ENCODE data around the gene EID3.
"Not testable (repeated sequence)": the region's sequence is repeated elsewhere in the genome, so short reads cannot be mapped to it uniquely, and the experiment has no call there.

The EID3 gene

DNA sequence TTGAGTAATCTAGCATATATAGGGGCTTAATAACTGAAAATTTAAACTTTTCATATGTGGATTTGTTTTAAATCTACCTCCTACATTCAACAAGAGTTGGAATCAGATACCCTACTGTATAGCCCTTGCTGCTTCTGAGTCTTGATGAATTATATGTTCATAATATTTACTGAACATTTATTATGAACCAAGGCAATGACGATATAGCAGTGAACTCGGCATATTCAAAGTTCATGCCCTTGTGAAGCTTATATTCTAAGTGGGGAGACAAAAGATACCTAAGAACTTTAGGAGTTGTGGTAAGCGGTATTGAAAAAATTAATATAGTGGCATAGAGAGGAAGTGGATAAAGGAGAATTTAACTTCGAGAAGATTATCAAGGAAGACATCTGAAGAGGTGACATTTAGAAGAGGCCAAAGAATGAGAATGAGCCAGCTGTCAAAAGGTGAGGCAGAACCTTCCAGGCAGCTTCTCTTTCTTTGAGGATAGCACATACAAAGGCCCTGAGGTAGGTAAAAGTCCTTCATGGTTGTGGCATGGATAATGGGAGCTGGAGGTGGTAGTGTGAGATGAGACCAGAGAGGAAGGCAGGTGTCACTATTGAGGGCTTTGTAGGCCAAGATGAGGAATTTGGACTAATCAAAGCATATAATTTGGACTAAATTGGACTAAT, 10.2 kb downstream of the EID3 start:
- DNase-seq (ENCODE audit: low spot score): no peak

DNA sequence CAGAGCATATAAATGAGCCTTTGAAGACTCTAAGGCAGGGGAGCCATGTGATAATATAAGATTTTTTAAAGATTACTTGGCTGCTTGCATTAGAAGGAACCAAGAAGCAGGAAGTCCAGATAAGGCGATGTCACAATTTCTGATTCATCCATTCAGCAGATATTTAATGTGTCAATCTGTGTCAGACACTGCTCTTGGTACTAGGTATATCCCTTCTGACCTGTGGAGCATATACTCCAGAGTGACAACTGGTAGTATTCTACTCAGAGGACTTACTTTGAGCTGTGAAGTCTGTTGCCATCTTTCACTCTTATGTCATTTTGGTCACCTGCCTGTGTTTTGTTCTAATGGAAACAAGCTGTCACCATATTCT, 10.7 kb downstream of the EID3 start:
- no peak for DNase-seq (ENCODE audit: low spot score)

DNA sequence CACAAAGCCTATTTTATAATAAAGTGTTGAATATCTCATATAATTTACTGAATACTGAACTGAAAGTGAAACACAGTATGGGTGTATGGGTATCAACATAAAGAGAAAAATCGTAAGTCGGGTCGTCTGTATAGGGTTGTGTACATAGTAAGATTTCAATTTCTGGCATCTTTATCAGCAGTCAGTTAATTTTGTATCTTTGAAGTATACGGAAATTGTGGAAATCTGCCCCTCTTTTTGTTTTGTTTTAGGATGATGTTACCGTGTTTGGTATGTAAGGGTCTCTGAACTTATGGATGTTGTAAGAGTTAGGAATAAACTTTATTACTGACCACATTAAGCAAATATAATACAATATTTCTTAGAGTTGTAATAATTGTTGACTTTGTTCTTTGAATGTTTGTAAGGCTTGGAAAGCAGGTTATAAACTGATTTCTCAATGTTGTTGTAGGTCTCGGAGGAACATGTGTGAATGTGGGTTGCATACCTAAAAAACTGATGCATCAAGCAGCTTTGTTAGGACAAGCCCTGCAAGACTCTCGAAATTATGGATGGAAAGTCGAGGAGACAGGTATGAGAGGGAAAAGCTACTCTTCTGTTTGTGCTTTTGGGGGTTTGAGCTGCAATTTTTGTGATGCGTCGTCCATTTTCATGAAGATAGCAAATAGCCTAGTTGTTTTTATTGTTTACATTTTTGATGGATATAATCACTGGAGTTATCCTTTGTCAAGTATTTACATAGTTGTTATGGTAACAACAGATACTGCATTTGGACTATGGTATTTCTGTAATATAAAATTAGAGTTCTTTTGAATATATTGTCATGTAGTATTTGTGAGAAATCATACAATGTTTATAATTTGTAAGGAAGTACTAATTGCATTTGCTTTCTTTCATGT, 12.0 kb downstream of the EID3 start:
- no peak for DNase-seq (ENCODE audit: low spot score)

DNA sequence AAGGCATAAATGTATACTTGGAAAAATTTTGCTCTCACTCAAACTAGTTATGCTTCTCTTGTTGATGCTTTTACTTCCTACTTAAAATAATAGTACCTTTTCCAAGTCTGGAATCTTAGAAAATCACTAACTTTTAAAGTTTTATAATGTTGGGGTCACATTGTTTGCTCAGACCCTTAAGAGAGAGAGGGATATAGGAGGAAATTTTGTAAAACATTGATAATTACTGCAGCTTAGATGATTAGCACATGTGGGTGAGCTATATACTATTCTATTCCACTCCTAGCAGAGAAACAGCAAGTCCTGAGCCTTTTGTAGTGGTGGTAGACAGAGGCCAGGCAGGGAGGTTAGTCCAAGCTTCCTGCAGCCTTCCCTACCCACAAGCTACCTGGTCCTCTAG, 13.4 kb downstream of the EID3 start:
- DNase-seq (ENCODE audit: low spot score): no peak

DNA sequence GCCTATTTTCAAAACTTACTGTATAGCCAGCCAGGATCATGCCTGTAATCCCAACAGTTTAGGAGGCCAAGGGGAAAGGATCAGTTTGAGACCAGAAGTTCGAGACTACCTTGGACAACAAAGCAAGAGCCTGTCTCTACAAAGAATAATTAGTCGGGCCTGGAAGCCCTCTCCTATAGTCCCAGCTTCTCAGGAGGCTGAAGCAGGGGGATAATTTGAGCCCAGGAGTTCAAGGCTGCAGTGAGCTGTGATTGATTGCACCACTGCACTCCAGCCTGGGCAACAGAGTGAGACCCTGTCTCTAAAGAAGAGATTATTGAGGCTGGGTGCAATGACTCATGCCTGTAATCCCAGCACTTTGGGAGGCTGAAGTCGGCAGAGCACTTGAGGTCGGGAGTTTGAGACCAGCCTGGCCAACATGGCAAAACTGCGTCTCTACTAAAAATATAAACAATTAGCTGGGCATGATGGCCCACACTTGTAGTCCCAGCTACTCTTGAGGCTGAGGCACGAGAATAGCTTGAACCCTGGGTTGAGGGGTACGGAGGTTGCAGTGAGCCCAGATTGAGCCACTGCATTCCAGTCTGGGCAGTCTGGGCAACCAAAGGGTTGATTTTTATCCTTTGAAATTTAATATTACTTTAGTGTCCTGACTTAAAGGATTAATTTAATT, 14.1 kb downstream of the EID3 start:
- no peak for DNase-seq (ENCODE audit: low spot score)

DNA sequence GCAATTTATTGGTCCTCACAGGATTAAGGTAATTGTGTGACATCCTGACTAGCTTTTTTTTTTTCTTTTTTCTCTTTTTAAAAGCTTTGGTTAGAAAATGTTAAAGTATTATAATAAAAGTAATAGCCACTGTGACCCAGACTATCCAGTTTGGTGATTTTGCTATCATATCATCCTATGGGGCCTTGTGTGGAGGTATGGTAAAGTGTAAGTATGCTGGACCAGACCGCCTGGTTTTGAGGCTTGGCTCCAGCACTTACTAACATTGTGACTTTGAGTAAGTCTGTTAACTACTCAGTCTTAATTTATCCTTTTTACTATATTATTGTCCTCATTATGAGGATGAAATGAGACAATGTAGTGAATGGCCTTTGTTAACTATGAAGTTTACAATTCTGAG, 15.5 kb downstream of the EID3 start:
- no peak for DNase-seq (ENCODE audit: low spot score)

DNA sequence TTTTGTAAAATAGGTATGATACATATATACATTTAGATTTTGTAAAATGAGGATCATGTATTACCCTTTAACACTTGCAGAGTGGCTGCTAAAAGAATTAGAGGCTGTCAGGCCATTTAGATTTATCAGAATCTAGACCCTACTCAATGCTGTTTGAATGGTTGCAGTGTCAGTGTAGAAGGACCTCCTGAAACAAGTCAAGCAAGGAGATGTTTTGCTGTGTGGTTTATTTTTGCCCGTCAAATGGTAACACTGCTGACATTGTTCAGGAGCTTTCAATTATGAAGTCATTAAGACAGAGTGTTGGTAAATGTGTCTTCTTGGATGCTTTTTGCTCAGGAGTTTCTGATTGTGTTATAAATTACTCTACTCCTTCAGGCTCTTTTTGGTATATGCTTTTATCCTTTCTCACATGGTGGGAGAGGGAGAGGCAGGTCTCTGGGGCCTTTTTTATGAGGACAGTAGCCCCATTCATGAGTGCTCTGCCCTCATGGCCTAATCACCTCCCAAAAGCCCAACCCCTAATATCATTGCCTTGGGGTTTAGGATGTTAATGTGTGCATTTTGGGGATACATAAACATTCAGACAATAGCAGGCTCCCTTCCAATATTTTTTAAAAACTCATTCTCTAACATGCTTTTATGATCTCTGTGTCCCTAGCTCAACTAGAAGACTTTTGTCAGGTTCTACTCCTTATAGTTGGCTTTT, 16.5 kb downstream of the EID3 start:
- DNase-seq (ENCODE audit: low spot score): peak; percentile 72

DNA sequence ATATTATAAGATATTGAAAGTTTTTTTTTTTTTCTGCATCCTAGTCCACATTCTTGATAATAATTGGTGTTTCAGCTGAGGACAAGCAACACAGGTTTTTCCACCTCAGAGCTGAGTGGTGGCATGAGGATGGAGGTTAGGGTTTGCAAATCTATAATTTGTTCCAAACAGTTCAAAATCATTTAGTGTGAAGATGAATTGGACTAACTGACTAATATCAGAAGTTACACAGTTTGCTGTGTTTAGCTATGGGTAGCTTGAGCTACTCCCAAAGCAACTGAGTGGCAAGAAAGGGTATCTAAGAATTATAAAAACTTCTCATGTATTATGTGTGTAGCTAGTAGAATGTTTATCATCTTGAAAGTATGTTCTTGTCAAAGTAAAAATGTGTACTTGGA, 17.1 kb downstream of the EID3 start:
- no peak for DNase-seq (ENCODE audit: low spot score)

DNA sequence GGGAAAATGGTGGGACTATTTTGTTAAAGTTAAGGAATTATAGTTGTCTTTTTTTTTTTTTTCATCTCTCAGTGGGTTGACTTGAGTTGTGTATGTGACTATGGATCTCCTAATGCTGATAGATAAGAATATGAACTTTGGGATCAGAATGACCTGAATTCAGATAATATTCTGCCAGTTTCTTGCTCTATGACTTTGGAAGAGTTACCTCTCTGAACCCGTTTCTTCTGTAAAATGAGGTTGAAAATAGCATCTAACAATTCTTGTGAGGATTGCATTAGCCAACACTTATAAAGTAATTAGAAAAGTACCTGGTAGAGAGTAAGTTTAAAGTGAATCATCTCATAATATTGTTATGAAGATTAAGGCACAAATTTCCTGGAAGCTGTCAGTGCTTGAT, 18.4 kb downstream of the EID3 start:
- DNase-seq (ENCODE audit: low spot score): no peak

DNA sequence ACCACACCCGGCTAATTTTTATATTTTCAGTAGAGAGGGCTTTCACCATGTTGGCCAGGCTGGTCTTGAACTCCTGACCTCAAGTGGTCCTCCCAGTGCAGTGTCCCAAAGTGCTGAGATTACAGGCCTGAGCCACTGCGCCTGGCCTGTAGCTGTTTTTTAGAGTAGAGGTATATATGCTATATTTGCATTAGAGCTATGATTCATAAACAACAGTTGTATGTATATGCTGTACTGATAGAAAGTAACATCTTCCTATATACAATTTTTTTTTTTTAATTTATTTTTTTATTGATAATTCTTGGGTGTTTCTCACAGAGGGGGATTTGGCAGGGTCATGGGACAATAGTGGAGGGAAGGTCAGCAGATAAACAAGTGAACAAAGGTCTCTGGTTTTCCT, 19.0 kb downstream of the EID3 start:
- not testable (repeated sequence) for DNase-seq (ENCODE audit: low spot score)

DNA sequence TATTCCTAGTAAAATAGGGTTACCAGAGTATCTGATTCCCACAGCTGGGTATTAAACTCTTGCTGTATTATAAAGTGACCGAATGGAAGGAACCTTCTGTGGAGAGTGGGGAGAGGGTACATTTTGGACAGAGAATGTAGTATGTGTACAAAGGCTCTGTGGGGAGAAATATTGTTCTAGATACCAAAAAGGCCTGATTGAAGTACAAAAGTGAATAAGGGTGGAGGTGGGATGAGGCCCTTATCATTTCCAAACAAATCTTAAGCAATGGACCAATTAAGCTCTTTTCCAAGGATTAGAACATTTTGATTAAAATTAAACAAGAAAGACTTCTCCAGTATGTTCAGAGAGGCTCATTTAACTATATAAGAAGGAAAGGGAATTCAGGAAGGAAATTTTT, 20.4 kb downstream of the EID3 start:
- DNase-seq (ENCODE audit: low spot score): no peak

DNA sequence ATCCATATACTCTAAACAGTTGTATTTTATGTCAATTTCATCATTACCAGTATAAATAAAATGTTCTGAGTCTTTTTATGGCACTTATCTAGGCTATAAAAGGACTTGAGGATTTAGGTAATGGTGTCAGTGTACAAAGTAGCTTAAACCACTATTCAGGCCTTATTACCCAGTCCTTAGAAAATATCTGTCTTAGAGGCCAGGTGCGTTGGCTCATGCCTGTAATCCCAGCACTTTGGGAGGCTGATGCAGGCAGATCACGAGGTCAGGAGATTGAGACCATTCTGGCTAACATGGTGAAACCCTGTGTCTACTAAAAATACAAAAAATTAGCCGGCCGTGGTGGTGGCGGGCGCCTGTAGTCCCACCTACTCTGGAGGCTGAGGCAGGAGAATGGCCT, 24.7 kb downstream of the EID3 start:
- DNase-seq (ENCODE audit: low spot score): not testable (repeated sequence)

DNA sequence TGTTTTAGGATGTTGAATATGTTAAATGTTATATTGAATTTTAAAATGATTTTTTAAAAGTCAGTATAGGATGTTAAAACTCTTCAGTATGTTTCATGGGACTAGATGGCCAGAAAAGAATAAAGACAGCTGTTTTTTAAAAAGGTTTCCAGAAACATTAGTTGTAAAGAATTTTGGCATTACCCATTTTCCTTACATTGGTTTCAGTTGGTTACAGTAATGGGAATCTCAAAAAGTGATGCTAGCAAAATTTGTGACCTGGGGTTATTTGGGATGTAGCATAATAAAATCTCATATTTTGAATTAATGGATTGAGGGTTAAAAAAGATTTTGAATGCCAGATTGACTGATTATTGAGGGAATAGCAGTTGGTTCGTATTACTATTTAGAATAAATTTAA, 25.3 kb downstream of the EID3 start:
- no peak for DNase-seq (ENCODE audit: low spot score)

DNA sequence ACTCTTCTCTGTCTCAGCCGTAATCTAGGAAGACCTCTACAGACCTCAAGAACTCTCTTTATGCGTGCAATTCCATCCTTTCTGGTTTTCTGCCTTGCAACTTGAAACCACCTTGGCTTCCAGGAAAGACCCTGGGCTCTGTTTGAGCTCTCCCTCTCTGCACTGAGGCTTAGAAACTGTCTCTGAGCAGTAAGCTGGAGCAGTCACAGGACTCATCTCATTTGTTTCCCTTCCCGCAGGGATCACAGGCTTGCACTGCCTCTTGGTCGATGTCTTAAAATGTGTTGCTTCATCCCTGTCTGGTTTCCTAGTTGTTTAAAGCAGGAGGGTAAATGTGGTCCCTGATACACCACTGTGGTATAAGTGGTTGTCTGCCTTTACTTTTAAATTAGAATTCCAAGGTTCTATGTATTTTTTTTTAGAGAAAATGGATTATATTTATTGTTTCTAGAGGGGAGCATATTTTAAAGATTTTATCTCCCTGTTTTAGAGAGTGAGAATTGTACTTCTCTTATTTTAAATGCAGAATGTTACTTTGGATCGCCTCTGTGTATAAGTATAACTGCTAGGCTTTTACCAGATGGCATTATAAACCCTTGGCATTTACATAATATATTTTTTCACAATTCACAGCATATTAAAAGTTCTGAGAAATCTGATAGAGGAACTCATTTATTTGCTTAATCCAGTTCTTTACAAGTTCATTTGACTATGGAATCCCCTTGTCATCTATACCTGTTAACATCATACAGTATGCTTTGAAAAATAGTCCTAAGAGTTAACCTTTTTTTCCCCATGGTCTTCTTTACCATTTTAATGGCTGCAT, 26.4 kb downstream of the EID3 start:
- DNase-seq (ENCODE audit: low spot score): no peak

DNA sequence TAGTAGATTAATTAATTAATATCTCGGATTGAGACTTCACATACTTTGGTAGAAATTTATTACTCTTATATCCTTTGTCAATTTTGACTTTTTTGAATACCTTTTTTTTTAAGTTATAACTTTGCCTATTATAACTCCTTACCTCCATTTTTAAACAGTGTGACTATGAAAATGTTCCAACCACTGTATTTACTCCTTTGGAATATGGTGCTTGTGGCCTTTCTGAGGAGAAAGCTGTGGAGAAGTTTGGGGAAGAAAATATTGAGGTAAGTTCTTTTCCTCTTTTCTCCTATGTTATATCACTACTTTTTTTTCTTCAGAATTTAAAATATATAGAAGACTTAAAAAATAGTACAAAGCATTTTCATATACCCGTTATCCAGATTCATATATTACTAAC, 27.8 kb downstream of the EID3 start:
- no peak for DNase-seq (ENCODE audit: low spot score)

DNA sequence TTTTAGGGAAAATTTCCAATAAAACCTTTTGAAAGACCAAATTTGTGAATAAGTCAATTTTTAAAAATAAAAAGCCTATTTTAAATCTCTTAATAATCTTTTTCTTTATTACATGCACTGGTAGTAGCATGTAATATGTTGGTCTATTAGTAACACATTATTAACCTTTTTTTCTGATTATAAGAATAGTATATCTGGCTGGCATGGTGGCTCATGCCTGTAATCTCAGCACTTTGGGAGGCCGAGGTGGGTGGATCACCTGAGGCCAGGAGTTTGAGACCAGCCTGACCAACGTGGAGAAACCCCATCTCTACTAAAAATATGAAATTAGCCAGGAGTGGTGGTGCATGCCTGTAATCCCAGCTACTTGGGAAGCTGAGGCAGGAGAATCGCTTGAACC, 28.7 kb downstream of the EID3 start:
- not testable (repeated sequence) for DNase-seq (ENCODE audit: low spot score)

DNA sequence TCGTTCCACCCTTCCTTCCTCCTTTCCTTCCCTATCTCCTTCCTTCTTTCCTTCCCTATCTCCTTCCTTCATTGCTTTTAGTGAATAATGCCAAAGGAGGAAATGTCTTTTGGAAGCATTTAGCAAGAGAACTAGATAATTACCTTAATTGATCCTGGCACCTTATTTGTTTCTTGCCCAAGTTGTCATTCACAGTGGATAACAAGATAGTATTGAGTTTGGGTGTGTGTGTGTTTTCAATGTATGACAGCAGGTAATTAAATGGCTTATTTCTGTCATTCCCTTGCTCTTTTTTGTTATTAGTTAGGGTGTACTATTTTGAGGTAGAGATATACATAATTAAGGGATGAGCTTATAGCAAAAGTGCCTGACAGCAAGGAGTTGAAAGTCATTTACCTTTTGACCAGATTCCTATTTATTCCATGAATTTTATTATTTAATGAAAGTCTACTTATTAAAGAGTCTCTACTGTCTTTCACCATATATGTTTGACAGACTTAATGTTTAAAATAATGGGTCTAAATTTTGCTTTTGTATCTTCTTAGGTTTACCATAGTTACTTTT, 30.2 kb downstream of the EID3 start:
- no peak for DNase-seq (ENCODE audit: low spot score)

DNA sequence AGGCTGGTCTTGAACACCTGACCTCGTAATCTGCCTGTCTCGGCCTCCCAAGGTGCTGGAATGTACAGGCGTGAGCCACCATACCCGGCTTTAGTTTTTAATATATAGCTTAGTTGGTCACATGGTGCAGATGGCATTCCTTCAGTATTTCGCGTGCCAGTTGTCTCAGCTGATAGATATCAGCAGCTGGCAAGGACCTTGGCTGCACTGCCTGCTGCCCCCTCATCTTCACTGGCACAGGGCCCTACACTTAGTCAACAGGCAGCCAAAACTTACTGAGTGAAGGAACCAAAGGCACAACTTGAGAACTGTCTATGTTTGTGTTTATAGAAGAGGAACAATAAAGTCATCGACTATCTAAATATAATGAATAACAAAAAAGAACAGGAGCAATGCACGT, 31.0 kb downstream of the EID3 start:
- DNase-seq (ENCODE audit: low spot score): no peak

DNA sequence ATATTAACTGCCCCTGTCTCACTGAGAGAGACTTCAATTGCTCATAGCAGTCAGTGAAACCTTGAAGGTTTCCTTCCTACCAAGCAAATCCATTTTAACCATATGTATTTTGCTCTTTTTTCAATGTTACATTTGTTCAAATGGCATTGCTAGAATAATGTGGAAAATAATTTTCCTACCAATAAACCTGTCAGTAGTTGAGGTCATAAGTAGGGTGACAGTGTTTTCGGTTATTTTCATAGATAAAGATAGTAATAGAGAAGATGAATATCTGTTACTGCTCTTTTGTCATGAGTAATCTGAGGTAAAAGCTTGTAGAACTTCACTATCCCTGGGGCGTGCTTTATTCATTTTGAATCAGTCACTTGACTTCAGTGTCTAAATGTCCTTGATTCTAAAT, 32.6 kb downstream of the EID3 start:
- DNase-seq (ENCODE audit: low spot score): no peak

DNA sequence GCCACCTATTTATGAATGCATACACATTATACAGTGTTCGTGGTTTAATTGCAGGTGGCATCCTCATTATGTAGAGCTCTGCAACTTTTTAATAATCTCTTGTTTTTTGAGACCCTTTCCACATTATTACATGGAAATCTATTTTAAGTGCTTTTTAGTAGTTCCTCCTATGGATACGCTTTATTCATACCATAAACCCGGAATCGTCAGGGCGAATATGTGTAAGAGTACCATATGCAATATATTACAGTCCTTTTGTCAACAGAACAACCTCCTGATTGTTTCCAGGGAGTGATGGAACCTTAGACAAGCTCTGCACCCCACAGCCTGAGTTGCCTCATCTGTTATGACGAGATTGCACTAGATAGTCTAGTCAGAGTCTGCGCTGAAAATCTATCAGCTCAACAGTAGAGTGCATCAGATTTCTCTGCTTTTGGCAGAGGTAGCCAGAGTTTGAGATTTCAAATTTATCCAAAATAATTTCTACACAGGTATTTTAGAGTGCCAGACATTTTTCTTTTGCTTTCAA, 33.6 kb downstream of the EID3 start:
- DNase-seq (ENCODE audit: low spot score): no peak

DNA sequence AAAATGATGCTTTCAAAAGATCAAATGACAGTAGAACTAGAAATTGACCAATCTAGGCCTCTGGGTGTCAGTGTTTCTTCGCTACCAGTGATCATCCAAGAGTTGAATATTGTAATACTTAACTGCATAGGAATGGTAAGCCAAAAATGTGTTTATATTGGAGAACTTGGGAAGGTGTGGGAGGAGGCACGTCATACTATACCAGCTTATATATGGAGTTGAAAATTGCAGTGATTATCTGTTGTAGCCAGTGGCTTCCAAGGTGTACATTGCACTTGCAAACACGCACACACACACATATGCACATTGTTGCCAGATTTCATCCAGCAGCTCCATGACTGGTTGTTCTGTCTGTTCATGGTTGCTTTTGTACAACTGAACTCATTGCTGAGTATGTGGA, 36.1 kb downstream of the EID3 start:
- DNase-seq (ENCODE audit: low spot score): no peak
